GM19239 (cell line): ENCODE measurements around the gene ELAVL4.

Source experiments
- DNase-seq: peaks from one replicate; pipeline ENCODE4 v3.0.0; 2011; ENCODE audit warnings: low spot score; ENCODE audit not compliant: insufficient read length
- FAIRE-seq: peaks from 2 replicates; lab custom pipeline; 2011; peaks lifted over from hg19 to GRCh38; lab: Jason Lieb, UNC

ELAVL4 gene

DNA sequence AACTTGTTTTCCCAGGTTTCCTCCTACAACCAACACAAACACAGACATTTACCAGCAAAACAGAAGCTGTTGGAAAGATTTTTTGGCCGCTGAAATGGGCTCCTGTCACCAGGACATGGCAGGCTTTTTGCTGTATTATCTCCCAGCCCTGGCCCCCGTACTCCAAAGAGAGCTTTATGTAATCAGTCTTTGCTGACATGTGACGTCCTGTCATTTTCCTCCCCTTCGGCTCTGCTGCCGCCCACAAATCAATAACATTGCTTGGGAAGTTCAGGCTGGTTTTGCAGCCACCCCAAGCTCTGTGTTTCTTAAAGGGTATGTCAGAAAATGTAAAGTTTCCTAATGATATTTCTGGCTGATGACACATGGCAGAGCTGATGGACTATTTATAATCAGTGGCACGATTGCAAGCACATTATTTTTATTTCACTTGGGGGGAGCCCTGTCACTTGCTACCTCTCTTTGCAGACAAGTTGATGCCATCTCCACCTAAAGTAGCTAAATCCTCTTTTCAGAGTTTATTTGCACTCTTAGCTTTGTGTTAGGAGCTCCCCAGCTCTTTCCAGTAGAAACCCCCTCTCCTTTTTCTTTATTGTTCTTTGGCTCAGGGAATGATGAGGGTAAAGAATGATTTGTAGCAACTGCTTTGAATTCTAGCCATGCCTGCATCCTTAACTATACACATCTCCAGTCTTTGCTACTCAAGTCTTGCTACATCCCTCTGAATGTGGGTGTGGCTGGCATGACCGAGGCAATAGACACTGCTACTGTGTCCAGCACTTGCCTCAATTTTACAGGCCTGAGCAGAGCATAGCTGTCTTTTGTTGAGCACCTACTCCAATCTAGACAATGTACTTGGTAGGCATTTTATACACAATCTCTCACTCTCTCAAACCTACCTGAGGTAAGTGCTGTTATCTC is 67.3 kb downstream of the ELAVL4 start:
- no peak for FAIRE-seq
- no peak for DNase-seq

DNA sequence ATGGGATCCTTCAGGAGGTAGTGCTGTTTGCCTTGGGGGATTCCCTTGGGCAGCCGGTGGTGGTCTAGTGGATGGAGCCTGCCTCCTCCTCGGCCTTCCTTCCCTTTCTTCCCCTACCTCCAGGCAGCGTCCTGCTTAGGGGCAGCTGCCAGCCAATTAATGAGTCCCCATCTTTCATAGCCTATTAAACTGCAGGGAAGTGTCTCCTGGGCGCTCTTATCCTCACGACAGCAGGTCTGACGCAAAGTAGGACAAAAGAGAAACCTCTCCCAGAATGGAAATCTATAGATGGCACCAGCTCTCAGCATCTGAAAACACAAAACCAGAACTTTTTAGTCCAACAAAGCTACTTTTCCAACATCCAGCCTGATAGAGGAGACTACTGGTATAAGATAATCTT is 69.3 kb downstream of the ELAVL4 start:
- FAIRE-seq (no peak), DNase-seq (no peak)

DNA sequence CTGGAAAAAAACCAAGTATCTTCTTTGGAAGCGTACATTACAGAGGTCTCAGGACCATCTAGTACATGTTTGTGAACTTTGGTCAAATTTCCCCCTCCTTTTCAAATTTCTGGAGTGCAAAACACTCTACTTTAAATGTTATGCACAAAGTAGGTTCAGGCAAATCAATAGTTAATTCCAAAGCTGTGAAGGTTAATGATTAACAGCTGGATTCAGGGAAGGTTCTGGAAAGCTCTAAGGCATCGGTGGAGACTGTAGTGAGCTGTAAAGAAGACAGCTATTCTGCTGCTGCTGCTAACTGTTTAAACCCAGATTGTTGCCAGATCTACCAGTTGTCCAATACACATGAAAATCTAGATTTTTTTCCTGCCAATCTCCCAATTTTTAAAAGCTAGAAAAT is 70.9 kb downstream of the ELAVL4 start:
- FAIRE-seq (no peak), DNase-seq (no peak)

DNA sequence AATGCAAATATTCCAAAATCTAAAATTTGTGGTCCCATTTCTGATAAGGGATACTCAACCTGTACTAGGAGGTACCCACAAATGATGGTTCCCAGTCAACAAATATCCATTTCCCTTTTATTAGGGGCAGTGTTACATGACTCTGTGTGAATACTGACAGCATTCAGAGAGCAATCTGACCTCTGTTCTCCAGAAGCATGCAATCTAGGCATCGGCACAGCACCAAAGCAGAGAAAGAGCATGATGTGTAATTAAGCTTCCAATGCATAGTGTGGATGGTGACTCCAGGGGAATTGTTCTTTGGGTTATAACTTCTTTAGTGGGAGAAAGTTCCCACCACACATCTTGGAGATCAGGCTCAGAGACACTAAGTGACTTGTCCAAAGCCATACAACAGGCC is 71.6 kb downstream of the ELAVL4 start:
- FAIRE-seq = no peak
- DNase-seq = no peak

DNA sequence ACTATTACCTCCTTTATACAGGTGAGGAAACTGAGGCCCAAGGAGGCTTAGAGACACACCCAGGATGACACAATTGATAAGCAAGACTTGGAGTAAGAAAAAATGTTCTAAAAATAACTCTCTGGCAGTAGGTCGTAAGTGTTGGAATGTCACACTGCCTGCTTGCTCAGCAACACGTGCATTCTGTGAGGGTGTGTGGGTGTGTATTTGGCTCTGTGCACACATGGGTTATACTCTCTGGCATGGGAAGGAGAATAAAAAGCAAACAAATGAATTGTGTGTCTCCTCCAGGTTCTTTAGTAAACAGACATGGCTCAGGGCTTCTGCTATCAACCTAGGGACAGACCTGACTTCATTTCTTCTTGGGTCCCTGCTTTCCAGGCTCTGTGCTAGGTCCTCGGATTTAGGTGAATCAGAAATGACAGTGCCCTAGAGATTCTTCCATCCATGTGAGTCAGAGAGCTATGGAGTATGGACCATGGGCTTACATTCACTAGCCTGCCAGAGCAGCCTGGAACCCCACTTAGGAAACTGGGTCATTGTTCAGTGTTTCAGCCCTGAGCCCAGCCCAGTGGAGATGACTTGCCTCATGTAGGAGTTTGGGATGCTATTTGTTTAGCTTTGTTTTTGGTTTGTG is 72.4 kb downstream of the ELAVL4 start:
- DNase-seq = no peak
- FAIRE-seq = no peak

DNA sequence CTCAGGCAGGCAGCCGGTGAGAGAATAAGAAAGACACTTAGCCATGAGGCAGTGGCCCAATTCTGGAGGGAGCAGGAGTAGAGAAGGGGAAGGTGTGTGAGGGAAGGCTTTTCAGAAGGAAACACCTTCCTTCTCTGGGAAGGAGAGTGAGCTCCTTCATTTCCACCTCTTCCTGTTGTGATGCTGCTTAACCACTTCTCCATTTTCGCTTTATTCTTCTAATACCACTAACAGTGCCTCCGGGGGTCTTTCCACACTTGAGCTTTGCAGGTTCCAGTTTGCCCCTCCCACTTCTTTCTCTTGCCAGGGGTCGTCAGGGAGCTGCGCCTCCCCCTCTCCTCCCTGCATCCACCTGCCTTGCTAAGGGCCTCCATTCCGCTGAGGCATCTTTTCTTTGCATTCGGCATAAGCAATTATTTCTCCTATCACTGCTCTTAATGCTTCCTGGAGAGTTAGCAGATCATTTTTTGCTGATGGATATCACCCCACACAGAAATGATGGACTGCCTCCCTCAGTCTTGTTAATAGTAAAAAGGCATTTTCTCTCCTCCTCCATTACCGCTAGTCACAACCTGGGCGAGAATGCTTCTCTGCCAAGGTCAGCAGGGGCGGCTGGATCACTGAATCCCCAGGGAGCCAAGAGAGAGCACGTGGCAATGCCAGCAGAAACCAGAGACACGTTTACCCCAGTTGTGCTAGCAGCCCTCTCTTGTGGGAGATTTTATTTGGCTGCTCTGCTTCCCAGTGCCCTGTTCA is 74.8 kb downstream of the ELAVL4 start:
- DNase-seq = no peak
- no peak for FAIRE-seq

DNA sequence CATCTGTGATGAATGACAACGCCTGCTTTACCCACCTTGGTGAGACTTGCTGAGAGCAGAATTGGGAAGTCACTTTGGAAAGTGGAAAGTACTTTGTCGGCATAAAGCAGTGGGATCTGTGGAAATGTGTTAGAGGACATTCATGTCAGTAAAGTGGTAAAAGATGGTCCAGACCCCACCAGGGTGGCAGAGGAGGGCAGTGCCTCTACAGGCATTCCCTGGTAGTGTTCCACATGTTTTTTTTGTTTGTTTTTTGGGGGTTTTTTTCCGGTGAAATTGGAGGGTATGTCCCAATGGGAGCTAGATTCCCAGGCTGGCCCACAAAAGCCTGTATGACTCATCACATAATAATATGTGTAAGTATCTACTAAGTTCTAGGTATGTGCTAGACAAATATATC is 80.6 kb downstream of the ELAVL4 start:
- FAIRE-seq = no peak

DNA sequence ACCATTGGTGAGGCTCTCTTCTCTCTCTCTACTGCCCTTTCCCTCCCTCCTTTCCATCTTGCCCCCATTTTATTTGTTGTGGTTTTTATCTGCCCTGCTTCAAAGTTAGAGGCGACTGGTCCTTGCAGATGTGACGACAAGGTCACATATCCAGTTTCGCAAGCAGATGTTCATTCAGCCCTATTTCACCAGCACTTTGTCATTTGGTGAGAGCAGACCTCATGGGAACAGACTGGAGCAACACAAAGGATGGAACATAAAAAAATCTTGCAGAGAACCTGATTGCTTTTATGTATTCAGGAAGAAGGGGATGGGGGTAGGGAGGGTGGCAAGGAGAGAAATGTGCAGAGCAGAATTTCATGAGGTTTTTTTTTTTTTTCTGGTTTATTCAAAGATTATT is 84.3 kb downstream of the ELAVL4 start:
- FAIRE-seq (no peak), DNase-seq (no peak)

More for the DNA sequence above, 80.6 kb downstream of the ELAVL4 start:
- no peak for DNase-seq

DNA sequence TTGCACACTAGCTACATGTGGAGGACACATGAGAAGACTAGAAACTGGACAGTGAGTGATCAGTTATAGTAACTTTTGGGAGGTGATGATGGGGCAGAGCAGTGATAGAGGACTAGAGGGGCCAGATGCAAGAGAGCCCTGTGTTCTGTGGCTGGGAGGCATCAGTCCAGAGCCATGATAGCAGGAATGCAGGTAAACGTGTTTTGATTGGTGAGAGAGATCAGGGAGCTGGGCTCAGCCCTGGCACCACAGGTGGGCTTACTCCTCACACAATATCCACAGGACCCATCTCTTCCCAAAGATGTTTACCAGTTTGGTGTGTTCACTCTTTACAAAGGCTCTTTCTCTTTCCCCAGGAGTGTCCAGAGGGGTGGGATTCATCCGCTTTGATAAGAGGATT is 86.5 kb downstream of the ELAVL4 start:
- no peak for DNase-seq
- no peak for FAIRE-seq

DNA sequence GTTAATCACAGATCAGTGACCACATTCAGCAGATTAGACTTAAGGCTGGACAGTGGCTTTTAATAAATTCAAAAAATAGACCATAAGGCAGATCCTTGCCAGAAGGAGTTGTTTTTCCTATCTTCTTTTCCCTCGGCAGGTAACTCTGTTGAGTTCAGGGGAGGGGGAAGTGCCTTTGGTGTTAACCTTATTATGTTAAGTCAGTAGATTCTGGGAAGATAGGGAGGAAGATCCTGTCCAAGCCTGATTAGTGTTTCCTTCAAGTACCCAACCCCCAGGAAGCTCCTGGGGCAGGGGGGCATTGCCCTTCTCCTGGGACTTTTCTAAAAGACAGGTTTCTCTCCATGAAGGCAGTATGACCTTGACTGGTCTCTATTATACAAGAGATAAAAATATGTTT is 87.4 kb downstream of the ELAVL4 start:
- DNase-seq = no peak
- FAIRE-seq = no peak

DNA sequence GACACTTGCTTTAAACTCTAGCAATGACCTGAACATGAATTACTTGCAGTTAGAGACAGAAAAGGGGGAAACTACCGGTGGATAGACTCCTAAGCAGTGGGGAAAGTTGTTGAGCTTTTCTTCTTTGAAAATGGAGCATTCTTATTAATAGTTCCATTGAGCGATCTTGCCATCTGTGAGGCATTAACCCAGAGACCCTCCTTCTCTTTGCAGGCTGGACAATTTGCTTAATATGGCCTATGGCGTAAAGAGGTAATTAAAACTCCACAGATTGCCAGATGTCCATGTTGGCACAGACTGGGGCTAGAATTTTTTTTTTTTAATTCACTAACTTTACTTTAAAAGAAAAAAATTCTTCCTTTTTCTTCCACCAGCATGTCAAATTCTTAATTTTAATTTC is 88.5 kb downstream of the ELAVL4 start:
- no peak for DNase-seq
- no peak for FAIRE-seq

DNA sequence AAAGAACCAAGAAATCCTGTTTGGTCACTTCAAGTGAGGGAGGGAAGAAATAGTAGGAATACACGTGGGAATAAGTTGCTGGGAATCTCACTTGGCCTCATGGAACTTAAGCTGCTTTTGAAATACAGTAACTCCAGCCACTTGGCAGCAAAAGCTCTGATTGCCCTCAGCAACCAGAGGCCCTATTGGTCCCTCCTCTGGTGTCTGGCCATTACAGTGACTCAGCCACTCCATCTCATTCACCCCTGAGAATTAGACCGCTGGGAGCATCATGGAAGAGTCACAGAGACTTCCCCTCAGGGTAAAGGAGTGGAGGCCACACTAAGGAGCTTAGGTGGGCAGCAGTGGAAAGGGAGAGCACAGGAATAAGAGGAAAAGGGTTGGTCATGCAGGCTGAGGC is 99.6 kb downstream of the ELAVL4 start:
- FAIRE-seq = no peak
- DNase-seq = no peak

DNA sequence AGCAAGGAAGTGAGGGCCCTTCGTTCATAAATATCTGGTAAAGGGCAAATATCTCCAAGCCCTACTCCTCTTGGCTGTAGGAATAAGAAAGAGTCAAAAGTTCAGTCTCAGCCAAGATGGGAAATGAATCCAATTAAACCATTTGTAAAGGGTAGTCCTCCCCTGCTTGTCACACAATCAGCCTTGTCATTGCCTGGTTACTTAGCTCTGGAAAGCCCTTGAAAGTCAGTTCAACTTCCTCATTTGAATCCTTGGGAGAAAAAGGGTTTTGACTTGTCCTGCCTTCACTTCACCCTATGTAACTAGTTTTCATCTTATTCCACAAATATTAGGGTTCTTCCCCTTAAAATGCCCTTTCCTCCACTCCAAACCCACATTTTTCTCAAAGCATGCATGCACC is 100.0 kb downstream of the ELAVL4 start:
- no peak for DNase-seq

DNA sequence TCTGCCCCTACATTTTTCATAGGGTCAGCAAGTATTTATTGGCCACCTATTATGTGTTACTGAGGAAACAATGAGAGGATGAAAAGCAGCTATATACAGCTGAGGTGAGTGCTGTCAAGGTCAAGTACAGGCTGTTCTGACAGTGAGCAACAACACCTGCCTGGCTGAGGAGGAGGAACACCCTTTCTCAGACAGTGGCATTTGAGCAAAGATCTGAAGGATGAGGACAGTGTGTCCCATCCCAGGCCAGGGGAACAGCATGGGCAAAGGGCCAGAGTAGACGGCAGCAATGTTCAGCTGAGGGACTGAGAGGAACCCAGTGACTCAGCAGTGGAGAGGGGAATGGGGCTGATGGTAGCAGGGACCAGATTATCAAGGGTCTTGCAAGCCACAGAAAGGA is 101.0 kb downstream of the ELAVL4 start:
- no peak for FAIRE-seq
- DNase-seq = no peak

More for the DNA sequence above, 100.0 kb downstream of the ELAVL4 start:
- no peak for FAIRE-seq

DNA sequence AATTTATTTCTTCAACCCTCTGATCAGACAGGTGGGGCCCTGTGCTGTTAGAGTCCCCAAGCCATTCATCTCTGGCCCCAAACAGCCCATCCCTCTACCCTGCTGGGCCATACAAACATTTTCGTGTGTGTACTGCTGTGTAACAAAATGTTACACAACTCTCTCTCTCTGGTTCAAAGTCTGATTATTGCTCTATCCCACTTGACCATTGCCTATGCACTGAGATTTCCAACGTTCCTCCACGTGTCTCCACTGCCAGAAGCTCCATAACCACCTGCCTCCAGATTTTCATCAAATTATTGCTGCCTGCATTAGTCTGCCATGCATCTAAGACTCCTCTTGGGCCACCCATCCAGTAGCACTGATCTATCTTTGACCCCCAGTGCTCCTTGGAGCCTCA is 104.8 kb downstream of the ELAVL4 start:
- FAIRE-seq = no peak

DNA sequence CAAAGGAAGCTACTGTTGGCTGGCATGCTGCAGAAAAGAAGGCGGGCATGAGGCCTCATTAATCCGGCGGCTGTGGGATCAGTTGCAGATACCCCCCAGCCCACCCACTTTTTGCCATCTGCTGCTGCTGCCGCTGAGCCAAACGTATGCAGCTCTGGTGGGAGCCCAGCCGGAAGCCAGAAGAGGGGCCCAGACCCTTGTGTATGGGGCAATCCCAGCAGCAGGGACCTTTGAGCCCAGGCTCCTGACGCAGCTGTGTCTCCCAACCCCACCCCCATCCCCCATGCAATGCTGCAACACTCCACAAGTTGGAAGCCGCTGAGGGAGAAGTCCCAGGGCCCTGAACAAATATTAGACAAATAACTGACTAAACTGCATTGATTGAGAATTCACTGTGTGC is 106.0 kb downstream of the ELAVL4 start:
- FAIRE-seq (no peak), DNase-seq (no peak)

More for the DNA sequence above, 104.8 kb downstream of the ELAVL4 start:
- DNase-seq = no peak

DNA sequence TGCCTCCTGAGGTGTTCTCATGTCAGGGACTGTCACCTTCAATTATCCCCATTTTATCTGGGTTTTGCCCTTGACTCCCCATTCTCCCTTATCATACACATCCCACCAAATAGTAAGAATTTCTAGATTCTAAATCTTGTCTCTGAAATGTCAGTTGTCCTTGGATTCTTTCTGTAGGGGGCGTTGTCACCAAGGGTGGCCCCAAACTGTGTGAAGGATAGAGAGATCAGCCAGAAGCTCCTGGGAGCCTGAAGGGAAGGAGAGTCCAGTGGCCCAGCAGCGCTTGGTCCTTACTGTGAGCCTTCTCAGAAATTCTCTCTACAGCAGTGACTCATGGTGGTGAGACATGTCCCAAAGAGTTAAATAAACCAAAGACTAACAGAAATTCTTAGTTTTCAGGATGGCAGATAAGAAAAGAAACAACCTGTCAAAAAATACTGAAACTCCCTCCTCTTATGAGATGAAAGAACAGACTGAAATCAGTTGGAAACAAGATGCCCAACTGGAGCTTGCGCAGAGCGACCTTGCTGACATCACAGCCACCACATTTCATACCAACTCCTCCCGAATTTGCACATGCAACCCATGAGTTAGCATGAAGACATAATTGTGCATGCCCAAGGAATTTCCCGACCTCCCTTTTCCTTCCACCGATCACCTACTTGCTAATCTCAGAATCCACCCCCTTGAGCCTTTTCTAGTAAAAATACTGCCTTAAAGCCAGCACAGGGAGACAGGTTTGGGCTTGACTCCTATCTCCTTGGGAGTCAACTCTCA is 109.8 kb downstream of the ELAVL4 start:
- DNase-seq (no peak), FAIRE-seq (no peak)

DNA sequence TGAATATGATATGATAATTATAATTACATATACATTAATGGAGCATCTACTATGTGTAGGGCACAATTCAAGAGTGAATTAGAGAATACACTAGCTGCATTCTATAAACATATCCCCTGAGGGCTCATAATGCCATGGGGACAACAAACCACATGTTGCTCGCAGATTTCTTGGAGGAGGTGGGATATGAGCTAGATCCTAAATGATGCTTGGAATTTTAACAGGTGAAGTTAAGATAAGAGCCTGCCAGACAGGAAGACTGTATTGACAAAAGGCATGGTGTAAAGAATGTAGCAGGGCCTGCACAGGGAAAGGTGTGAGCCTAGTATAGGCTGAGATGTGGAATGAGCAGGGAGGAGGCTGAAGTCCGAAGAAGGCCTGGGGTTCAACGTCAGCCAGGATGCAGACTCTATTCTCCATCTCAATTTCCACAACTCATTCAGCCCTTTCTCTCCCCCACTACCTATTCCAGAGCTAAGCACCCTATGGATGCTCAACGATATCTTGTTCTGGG is 120.2 kb downstream of the ELAVL4 start:
- no peak for FAIRE-seq
- DNase-seq = no peak

DNA sequence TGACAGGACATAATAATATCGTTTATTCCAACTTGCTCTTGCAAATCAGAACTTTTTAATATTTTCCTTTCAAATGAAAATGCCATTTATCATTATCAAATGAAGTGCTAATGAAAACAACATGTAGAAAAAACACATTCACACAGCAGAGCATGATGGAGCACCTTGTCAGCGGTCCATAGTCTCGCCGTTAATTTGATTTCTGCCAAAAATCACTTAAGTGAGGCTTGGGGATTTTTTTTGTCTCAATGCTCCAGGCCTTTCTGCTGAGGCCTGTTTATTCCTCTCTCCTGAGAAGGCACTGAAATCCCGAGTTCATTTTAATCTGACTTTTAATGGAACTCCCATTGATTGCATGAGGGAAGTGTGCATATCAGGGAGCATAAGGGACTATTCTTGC is 122.5 kb downstream of the ELAVL4 start:
- FAIRE-seq = no peak
- no peak for DNase-seq

DNA sequence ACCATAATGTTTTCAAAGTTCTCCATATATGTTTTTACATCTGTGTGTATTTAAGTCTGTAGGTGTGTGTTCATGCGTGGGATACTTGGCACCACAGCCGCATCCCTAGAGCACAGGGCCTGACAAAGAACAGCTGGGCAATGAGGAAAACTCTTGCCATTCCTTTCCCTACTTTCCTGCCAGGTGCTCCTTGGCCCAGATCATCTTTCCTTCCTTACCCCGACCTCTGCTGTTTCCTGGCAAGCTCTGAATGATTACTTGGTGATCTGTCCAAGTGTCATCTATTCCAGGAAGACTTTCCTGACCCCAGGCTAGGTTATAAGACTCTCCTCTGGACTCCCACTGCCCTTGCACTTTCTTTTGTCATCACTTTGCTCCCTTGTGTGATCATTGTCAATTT is 123.6 kb downstream of the ELAVL4 start:
- FAIRE-seq (no peak), DNase-seq (no peak)
